Activated naive CD8-positive, alpha-beta T cell treated with anti-CD3 and anti-CD28 coated beads, Interleukin-2, amount 50 U/mL, for 16 hours (primary cell): ENCODE measurements around the gene TTC21A.
"Not testable (repeated sequence)": the region's sequence is repeated elsewhere in the genome, so short reads cannot be mapped to it uniquely, and the experiment has no call there.

Source experiments
- DNase-seq: peaks from one replicate; pipeline ENCODE4 v3.0.0-alpha.2; 2020; ENCODE audit warnings: low read depth, low spot score

Gene TTC21A, protein sequence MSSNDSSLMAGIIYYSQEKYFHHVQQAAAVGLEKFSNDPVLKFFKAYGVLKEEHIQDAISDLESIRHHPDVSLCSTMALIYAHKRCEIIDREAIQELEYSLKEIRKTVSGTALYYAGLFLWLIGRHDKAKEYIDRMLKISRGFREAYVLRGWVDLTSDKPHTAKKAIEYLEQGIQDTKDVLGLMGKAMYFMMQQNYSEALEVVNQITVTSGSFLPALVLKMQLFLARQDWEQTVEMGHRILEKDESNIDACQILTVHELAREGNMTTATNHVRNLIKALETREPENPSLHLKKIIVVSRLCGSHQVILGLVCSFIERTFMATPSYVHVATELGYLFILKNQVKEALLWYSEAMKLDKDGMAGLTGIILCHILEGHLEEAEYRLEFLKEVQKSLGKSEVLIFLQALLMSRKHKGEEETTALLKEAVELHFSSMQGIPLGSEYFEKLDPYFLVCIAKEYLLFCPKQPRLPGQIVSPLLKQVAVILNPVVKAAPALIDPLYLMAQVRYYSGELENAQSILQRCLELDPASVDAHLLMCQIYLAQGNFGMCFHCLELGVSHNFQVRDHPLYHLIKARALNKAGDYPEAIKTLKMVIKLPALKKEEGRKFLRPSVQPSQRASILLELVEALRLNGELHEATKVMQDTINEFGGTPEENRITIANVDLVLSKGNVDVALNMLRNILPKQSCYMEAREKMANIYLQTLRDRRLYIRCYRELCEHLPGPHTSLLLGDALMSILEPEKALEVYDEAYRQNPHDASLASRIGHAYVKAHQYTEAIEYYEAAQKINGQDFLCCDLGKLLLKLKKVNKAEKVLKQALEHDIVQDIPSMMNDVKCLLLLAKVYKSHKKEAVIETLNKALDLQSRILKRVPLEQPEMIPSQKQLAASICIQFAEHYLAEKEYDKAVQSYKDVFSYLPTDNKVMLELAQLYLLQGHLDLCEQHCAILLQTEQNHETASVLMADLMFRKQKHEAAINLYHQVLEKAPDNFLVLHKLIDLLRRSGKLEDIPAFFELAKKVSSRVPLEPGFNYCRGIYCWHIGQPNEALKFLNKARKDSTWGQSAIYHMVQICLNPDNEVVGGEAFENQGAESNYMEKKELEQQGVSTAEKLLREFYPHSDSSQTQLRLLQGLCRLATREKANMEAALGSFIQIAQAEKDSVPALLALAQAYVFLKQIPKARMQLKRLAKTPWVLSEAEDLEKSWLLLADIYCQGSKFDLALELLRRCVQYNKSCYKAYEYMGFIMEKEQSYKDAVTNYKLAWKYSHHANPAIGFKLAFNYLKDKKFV (N-terminal part only)

GRCh38 chr3:39107388-39108199 is at the start of gene TTC21A, which contains the start of gene GORASP1:
TSS of gene TTC21A (plus strand) at chr3:39107680. CDS start at chr3:39107838, 158 bp downstream.
TSS of gene GORASP1 (minus strand) at chr3:39107627. CDS start at chr3:39107541, 86 bp downstream.
- no peak for DNase-seq

DNA sequence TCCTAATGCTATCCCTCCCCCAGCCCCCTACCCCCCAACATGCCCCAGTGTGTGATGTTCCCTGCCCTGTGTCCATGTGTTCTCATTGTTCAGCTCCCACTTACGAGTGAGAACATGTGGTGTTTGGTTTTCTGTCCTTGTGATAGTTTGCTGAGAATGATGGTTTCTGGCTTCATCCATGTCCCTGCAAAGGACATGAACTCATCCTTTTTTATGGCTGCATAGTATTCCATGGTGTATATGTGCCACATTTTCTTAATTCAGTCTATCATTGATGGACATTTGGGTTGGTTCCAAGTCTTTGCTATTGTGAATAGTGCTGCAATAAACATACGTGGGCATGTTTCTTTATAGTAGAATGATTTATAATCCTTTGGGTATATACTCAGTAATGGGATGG is 46.3 kb upstream of the TTC21A start:
- not testable (repeated sequence) for DNase-seq

DNA sequence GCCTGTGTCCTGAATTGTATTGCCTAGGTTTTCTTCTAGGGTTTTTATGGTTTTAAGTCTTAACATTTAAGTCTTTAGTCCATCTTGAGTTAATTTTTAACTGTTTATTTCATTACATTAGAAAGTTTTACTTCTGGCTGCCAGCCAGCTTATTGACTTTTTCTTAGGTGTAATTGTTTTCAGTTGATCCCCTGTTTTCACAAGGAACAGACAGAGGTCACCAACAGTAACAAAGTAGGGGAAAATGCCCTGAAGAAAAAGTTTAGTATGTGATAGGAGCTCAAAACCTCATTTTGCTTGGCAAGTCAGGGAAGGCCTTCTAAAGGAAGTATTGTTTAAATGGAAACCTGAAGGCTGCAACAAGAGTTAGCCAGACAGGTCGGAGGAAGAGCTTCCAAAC is 45.3 kb upstream of the TTC21A start:
- DNase-seq, result no peak

DNA sequence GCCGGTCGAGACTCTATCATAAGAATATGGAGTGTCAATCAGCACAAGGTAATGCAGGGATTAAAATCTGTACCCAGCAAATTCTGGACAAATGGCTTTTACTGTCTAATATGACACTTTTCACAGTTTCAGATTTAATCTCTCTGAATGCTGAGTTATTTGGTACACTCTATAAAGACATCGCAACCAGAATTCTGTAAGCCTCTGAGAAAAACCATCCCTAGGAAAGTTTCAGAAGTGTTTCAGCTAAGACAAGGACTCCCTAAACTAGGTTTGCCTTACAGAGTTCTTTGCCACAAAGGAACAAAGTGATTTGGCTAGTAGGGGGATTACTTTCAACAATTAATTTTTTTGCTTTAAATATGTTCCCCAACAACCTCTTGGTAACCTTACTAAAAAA is 44.3 kb upstream of the TTC21A start:
- DNase-seq, result no peak

GRCh38 chr3:39064646-39065045 is 42.8 kb upstream of the TTC21A start:
- DNase-seq, result no peak

GRCh38 chr3:39065197-39065596 is 42.3 kb upstream of the TTC21A start:
- DNase-seq, result no peak

DNA sequence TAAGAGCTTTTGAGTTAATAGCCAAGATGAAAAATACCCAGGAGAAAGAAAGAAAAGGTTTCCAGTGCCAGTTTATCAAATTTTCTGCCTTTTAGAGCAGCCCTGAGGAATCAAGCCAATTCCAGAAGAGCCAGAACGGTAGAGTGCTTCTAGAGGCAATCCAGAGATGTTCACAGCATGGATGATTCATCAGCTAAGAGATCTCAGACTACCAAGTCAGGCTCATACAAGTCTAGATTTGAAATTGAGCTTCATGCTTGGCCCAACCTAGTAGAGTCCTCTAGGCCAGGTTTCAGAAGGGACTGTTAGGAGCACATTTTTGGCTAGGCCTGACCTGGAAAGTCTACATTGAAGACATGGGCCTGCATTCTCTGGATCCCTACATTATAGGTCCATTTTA is 40.2 kb upstream of the TTC21A start:
- no peak for DNase-seq

- no peak for DNase-seq
These were observed 38.9 kb upstream of the TTC21A start for GRCh38 chr3:39068556-39068955.

GRCh38 chr3:39075910-39076309 is 31.6 kb upstream of the TTC21A start:
- DNase-seq, result no peak

DNA sequence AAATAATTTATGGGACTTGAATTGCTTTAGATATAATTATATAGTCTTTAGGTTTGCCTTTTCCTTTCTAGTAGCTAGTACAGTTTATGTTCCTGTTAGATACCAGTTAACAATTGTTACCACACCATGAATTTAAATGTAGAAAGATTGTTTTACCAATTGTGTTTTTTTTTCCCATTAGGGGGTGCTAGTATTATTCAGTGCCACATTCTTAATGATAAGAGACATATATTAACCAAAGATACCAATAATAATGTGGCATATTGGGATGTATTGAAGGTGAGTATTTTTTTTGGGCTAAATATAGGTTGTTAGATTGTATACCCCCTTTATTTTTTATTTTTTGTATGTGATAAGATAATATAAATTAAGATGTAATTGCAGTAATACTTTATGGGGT is 27.9 kb upstream of the TTC21A start:
- DNase-seq, result no peak

- DNase-seq, result no peak
These were observed 27.5 kb upstream of the TTC21A start for GRCh38 chr3:39080026-39080425.

DNA sequence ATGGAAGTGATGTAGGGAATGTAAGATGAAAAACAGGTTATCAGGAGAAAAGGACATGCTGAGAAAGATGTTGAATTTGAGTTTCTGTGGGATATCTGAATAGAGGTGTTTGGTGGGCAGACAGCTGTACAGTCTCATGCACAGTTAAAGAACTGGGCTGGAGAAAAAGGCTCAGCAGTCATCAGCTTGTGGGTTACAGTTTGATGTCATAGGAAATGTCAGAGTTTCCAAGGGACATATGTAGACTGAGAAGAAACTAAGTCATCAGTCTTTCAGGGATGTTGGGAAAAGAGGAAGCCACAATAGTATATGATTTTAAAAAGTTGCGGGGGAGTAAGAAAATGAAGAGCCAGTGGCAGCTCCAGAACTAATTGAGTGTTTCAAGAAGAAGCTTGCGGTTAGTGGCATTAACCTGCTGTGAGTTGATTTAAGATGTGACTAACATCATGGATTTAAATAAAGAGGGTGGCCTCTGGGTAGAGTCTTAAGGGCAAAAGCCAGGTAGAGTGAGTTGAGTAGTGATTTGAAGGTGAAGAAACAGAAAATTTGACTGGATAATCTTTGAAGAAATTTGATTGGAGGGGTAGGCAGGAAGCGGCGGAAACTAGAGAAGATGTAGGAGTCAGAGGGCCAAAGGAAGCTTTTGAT is 24.7 kb upstream of the TTC21A start:
- no peak for DNase-seq

GRCh38 chr3:39086144-39086543 is 21.3 kb upstream of the TTC21A start:
- DNase-seq, result no peak

- no peak for DNase-seq
These were observed 19.0 kb upstream of the TTC21A start for GRCh38 chr3:39088456-39088855.

GRCh38 chr3:39088889-39089288 is 18.6 kb upstream of the TTC21A start:
- no peak for DNase-seq

- no peak for DNase-seq
These were observed 16.6 kb upstream of the TTC21A start for GRCh38 chr3:39090922-39091321.

DNA sequence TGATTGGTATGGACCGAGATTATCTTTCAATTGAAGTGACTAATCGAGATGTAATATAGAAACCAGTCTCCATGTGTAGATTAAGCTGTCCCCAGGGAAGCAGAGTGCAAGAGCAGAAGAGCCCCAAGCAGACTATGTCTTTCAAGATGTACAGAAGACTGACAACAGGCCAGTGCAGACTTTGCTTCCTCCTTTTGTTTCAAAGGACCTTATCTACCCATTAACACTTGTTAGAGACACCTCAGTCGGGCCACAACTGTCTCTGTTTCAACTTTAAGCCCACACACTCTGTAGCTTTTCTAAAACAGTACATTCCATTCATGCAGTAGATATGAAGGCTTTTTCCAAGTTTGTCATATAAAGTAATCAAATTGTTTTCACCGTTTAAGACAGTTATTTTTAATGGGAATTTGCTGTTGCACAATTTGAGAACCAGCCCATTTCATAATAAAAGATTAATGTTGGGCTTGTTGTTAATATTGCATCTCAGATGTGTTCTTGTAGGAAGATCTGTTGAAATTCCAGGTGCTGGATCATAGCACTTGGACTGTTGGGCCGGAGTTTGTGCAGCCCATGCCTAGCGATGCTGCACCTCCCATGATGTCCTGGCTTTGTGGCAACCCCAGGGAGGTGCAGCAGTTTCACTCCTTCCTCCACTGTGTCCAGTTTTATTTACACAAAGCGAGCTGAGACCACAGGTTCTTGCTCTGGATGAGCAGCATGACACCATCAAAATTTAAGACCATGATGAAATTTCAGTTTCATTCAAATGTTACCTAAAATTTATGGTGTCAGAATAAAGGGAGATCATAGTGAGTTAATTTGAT is 12.4 kb upstream of the TTC21A start:
- DNase-seq, result no peak

- DNase-seq, result no peak
These were observed 11.7 kb upstream of the TTC21A start for GRCh38 chr3:39095778-39096177.

DNA sequence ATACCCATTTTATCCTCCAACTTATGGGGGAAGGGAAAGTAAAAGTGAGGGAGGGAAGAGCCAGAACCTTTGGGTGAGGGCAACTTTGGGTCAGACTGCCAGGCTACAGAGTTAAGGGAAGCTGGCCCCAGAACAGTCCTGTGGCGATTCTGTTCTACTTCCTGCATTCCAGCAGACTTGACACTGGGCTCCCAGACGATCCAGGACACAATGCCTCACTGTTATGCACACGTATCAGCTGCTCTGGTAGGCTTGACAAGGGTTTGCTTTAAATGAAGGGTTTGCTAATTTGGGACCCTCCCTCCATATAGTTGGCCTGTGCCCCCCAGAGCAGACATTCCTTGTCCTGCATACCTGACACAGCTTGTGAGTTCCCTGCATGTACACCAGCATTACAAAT is 10.7 kb upstream of the TTC21A start:
- DNase-seq, result no peak
